K562 (cell line): ENCODE measurements around the gene ACTR8. TPM values are rescaled to one million over a fixed set of nuclear protein-coding genes. Genes with fewer than 3 reads are reported as not detected.

Source experiments
- FOXM1 ChIP-seq, 2 experiments: fragments of 450-650 bp in 1 of 2; sonication (generic) in 1 of 2; formaldehyde crosslinking in 1 of 2; IDR thresholded peaks; 2 replicates each; pipeline versions ENCODE4 v1.6.1 to v1.9.0; 2017 to 2022; ENCODE audit warnings: low read depth in 2 of 2, mild to moderate bottlenecking in 2 of 2, missing genetic modification reagents in 1 of 2, moderate library complexity in 1 of 2
- KDM5B ChIP-seq: fragments of 200-600 bp; sonication (generic); IDR thresholded peaks from 2 replicates; pipeline ENCODE4 v1.6.1; 2012; ENCODE audit warnings: low read depth, mild to moderate bottlenecking, moderate library complexity, low read length, control low read depth, inconsistent platforms; ENCODE audit not compliant: insufficient replicate concordance
- MAFF ChIP-seq: IDR thresholded peaks from 2 replicates; pipeline ENCODE4 v1.6.1; 2012; ENCODE audit warnings: low read length, improper control_type of control experiment
- MYBL2 ChIP-seq, 2 experiments: fragments of 450-650 bp in 1 of 2; sonication (generic) in 1 of 2; formaldehyde crosslinking in 1 of 2; IDR thresholded peaks; 2 replicates each; pipeline versions ENCODE4 v1.6.1 to v1.8.1; 2017 to 2022; ENCODE audit warnings: borderline replicate concordance in 1 of 2, inconsistent platforms in 1 of 2, low read depth in 1 of 2, mild to moderate bottlenecking in 1 of 2, missing genetic modification reagents in 1 of 2, moderate library complexity in 1 of 2
- MYNN ChIP-seq, 2 experiments: sonication (generic); formaldehyde crosslinking in 1 of 2; IDR thresholded peaks; 2 replicates each; pipeline versions ENCODE4 v1.5.0 to v1.6.1; 2016 to 2020; ENCODE audit warnings: antibody characterized with exemption in 1 of 2, missing genetic modification reagents in 1 of 2
- OTX1 ChIP-seq: fragments of 450-650 bp; formaldehyde crosslinking; IDR thresholded peaks from 2 replicates; pipeline ENCODE4 v1.4.0; 2022; ENCODE audit warnings: mild to moderate bottlenecking
- RBM15 ChIP-seq: fragments of 200-400 bp; formaldehyde crosslinking; IDR thresholded peaks from 2 replicates; pipeline ENCODE4 v1.6.1; 2018; ENCODE audit warnings: mild to moderate bottlenecking, low read length, moderate library complexity; ENCODE audit not compliant: insufficient read depth
- SMARCA4 ChIP-seq: fragments of 450-650 bp; IDR thresholded peaks from 2 replicates; pipeline ENCODE4 v1.6.1; 2016
- SNIP1 ChIP-seq: fragments of 450-650 bp; IDR thresholded peaks from 2 replicates; pipeline ENCODE4 v1.7.1; 2017; ENCODE audit warnings: low read depth, mild to moderate bottlenecking
- SRF ChIP-seq, 2 experiments: fragments of 250-450, 450-650 bp in 1 of 2; sonication (Bioruptor Pico) in 1 of 2; sonication (generic) in 1 of 2; formaldehyde crosslinking; IDR thresholded peaks; 2 replicates each; pipeline versions ENCODE4 v1.5.0 to v1.5.1; 2020 to 2022; ENCODE audit warnings: mild to moderate bottlenecking in 1 of 2, missing genetic modification reagents in 1 of 2
- SUPT5H ChIP-seq: fragments of 450-650 bp; IDR thresholded peaks from 2 replicates; pipeline ENCODE4 v1.6.1; 2016
- TBP ChIP-seq: optimal IDR thresholded peaks from 2 replicates; pipeline ENCODE3; 2011; ENCODE audit warnings: low read depth, low read length, improper control_type of control experiment
- ZNF347 ChIP-seq: fragments of 450-650 bp; formaldehyde crosslinking; IDR thresholded peaks from 2 replicates; pipeline ENCODE4 v1.4.0; 2020; ENCODE audit warnings: low read depth, mild to moderate bottlenecking, moderate library complexity
- ZNF551 ChIP-seq: fragments of 250-450 bp; sonication (Bioruptor Pico); IDR thresholded peaks from 2 replicates; pipeline ENCODE4 v1.5.0; 2021; ENCODE audit warnings: mild to moderate bottlenecking, moderate library complexity
- ZZZ3 ChIP-seq: fragments of 450-650 bp; IDR thresholded peaks from 2 replicates; pipeline ENCODE4 v1.6.1; 2016; ENCODE audit warnings: antibody characterized with exemption, mild to moderate bottlenecking, moderate library complexity
- polyA plus RNA-seq, 8 experiments: library from polyadenylated mRNA; depleted of rRNA in 4 of 8; stranded (reverse) in 5 of 8; unstranded in 3 of 8; fragments of >200 nt; fragmentation: Nextera tagmentation in 2 of 8; fragmentation: Illumina TruSeq in 1 of 8; extraction: Ambion mirVana in 2 of 8; extraction: Trizol in 1 of 8; gene quantifications; 2 replicates each; pipeline versions ENCODE4 v1.2.1 to v1.2.3, GENCODE V29; 2011 to 2014; ENCODE audit warnings: inconsistent platforms in 1 of 8, missing spikeins in 1 of 8
- total RNA-seq, 7 experiments: library from RNA; depleted of rRNA in 6 of 7; stranded (reverse); fragments of >200 nt in 6 of 7; fragmentation: Illumina TruSeq in 2 of 7; extraction: Trizol in 2 of 7; gene quantifications; 2 replicates each; pipeline versions ENCODE4 v1.2.1 to v1.2.3, GENCODE V29; 2011 to 2021; ENCODE audit warnings: low replicate concordance in 1 of 7
- TF ChIP-seq, protein P1 (sequence below): fragments of 450-650 bp; formaldehyde crosslinking; IDR thresholded peaks from 2 replicates; pipeline ENCODE4 v1.4.0; 2020; ENCODE audit warnings: mild to moderate bottlenecking, moderate library complexity
- TF ChIP-seq, protein P2 (sequence below): fragments of 250-450 bp; sonication (Bioruptor Pico); IDR thresholded peaks from 2 replicates; pipeline ENCODE4 v1.8.0; 2022; ENCODE audit warnings: moderate library complexity, mild to moderate bottlenecking, inconsistent platforms
- TF ChIP-seq, protein P3 (sequence below): IDR thresholded peaks from 2 replicates; pipeline ENCODE4 v1.6.1; 2011; ENCODE audit warnings: borderline replicate concordance, low read depth, mild to moderate bottlenecking, moderate library complexity, low read length; ENCODE audit not compliant: insufficient read depth, poor library complexity, severe bottlenecking
- TF ChIP-seq, protein P4 (sequence below): sonication (generic); formaldehyde crosslinking; IDR thresholded peaks from 2 replicates; pipeline ENCODE4 v1.8.1; 2023; ENCODE audit warnings: mild to moderate bottlenecking, missing genetic modification reagents, moderate library complexity

Gene ACTR8
- total and polyA plus RNA-seq, 9 of the 15 experiments (the other 6 are each of a cell fraction or from before 2014, with no cell fraction given): 4.8 to 24.2 (median 17.5) TPM

DNA sequence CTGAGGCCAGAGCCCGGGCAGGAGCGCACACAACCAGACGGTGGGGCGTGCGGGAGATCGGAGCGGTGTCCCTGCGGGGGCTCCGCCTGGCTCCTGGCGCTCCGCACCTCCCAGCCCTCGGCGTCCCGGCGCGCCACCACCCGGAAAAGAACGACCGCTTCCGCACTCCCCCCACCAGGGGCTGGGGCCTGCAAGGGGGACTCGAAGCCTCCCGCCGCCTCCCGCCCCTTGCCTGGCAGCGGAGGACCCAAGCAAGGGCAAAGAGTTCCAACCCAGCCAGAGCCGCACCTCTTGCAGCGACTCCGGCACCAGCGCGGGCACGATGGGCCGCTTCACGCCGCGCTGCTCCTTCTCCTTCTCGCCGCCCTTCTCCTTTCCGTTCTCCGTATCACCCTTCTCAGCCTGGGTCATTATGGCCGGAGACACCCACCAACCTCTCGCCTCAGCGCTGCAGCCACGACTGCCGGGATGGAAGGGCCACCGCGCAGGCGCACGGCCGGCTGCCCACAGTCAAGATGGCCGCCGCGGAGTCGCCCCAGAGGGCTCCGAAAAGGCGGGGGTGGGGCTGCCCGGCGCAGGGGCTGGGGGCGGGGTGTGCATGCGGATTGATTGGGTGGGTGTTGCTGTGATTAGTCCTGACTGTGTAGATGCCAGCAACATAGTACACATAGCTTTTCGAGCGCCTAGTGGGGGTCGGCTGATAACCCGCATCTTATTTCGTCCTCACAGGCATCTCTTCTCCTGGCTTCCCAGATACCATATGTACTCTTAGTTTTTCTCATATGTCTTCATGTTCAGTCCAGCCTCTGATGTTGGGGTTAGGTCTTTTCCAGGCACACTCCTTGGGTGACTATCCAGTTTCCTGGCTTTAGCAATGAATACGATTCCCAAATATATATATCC is at the start of gene ACTR8 (continued):
- TF ChIP-seq KDM5B: peak; percentile 50
- TF ChIP-seq SUPT5H: peak; percentile 92
- no peak for TF ChIP-seq OTX1 (CRISPR knock-in tag)
- TF ChIP-seq RBM15: no peak
- TF ChIP-seq, protein P1, sequence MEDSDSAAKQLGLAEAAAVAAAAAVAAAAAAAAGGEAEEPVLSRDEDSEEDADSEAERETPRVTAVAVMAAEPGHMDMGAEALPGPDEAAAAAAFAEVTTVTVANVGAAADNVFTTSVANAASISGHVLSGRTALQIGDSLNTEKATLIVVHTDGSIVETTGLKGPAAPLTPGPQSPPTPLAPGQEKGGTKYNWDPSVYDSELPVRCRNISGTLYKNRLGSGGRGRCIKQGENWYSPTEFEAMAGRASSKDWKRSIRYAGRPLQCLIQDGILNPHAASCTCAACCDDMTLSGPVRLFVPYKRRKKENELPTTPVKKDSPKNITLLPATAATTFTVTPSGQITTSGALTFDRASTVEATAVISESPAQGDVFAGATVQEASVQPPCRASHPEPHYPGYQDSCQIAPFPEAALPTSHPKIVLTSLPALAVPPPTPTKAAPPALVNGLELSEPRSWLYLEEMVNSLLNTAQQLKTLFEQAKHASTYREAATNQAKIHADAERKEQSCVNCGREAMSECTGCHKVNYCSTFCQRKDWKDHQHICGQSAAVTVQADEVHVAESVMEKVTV (CRISPR knock-in tag): no peak
- TF ChIP-seq FOXM1 (IDR thresholded peaks at IDR 0.05; ENCODE audit: low read depth): no peak
- TF ChIP-seq FOXM1 (CRISPR knock-in tag; IDR thresholded peaks at IDR 0.05; ENCODE audit: low read depth): no peak
- TF ChIP-seq ZNF347 (CRISPR knock-in tag): no peak
- no peak for TF ChIP-seq ZZZ3
- TF ChIP-seq SMARCA4: no peak
- TF ChIP-seq ZNF551: no peak
- no peak for TF ChIP-seq MYBL2 (IDR thresholded peaks at IDR 0.05; ENCODE audit: low read depth)
- no peak for TF ChIP-seq MYBL2 (CRISPR knock-in tag; IDR thresholded peaks at IDR 0.05; ENCODE audit: borderline replicate concordance)
- TF ChIP-seq TBP: peak; percentile 76
- TF ChIP-seq SNIP1: no peak
- no peak for TF ChIP-seq MYNN (IDR thresholded peaks at IDR 0.05)
- no peak for TF ChIP-seq MYNN (CRISPR knock-in tag; IDR thresholded peaks at IDR 0.05)
- TF ChIP-seq SRF (CRISPR knock-in tag; IDR thresholded peaks at IDR 0.05): no peak
- no peak for TF ChIP-seq MAFF
- TF ChIP-seq, protein P2, sequence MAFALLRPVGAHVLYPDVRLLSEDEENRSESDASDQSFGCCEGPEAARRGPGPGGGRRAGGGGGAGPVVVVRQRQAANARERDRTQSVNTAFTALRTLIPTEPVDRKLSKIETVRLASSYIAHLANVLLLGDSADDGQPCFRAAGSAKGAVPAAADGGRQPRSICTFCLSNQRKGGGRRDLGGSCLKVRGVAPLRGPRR: no peak
- TF ChIP-seq, protein P3, sequence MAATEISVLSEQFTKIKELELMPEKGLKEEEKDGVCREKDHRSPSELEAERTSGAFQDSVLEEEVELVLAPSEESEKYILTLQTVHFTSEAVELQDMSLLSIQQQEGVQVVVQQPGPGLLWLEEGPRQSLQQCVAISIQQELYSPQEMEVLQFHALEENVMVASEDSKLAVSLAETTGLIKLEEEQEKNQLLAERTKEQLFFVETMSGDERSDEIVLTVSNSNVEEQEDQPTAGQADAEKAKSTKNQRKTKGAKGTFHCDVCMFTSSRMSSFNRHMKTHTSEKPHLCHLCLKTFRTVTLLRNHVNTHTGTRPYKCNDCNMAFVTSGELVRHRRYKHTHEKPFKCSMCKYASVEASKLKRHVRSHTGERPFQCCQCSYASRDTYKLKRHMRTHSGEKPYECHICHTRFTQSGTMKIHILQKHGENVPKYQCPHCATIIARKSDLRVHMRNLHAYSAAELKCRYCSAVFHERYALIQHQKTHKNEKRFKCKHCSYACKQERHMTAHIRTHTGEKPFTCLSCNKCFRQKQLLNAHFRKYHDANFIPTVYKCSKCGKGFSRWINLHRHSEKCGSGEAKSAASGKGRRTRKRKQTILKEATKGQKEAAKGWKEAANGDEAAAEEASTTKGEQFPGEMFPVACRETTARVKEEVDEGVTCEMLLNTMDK: no peak
- TF ChIP-seq, protein P4, sequence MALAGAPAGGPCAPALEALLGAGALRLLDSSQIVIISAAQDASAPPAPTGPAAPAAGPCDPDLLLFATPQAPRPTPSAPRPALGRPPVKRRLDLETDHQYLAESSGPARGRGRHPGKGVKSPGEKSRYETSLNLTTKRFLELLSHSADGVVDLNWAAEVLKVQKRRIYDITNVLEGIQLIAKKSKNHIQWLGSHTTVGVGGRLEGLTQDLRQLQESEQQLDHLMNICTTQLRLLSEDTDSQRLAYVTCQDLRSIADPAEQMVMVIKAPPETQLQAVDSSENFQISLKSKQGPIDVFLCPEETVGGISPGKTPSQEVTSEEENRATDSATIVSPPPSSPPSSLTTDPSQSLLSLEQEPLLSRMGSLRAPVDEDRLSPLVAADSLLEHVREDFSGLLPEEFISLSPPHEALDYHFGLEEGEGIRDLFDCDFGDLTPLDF (CRISPR knock-in tag): no peak
